ENCODE results near the gene IHH.

DNA sequence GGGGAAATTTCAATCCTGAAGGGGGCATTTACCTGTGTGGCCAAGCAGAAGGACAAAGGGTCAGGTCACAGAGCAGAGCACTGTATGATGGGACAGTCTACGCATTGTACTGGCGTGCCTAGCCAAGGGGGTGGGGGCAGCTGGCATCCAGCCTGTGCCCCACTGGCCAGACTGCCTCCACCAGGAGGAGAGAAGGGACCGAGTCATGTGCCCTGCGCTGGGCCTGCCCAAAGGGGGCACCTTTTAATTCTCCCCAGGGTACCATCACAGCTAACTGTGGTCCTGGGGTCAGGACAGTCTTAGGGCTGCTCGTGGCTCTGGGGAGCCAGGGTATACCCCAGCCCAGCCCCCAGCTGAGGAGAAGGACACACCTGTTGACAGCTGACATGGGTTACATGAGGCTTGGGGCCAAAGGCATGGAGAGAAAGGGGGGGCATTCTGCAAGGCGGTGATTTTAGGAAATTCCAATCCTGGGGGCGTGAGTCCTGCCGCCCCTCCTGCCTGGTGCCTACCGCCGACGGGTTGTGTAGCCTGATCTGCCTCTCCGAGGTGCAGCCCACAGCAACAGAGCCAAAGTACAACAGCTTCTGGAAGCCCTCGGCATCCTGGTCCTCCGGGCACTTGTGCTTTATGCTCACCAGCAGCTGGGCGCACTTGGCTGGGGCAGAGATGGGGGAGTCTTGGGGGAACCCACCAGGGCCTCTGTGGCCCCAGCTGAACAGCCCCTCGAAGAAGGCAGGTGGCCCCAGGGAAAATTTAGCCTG is 30.4 kb downstream of the IHH start:
- TF ChIP-seq YY1 (IDR thresholded peaks at IDR 0.05; ENCODE audit: insufficient read depth, insufficient read length), result no peak
- no peak for TF ChIP-seq SUZ12 (IDR thresholded peaks at IDR 0.05; ENCODE audit: extremely low read depth, insufficient read depth, insufficient read length)
